CD14-positive monocyte (primary cell): ENCODE results near the gene OR2W3. TPM values are rescaled to one million over a fixed set of nuclear protein-coding genes. Genes with fewer than 3 reads are reported as not detected.

ENCODE experiments used
- DNase-seq, 3 donors: peaks; one replicate each; pipeline ENCODE4 v3.0.0-alpha.2; 2011 to 2022
- H2AFZ ChIP-seq: 2 replicates; pipeline ENCODE4 v1.6.0; 2012; ENCODE audit warnings: mild to moderate bottlenecking, low read depth, low read length, inconsistent platforms; ENCODE audit not compliant: insufficient read depth, poor library complexity, severe bottlenecking
- H3K27ac ChIP-seq, 2 donors: 1 replicate in 1 of 2; 2 replicates in 1 of 2; pipeline ENCODE4 v1.5.1; 2012 to 2013; ENCODE audit warnings: low read length in 2 of 2, control low read depth in 1 of 2, inconsistent platforms in 1 of 2, low read depth in 1 of 2, mild to moderate bottlenecking in 1 of 2
- H3K27me3 ChIP-seq, 2 donors: one replicate each; pipeline versions ENCODE4 v1.6.0 to v1.6.1; 2011 to 2013; ENCODE audit warnings: low read length in 2 of 2; ENCODE audit not compliant: control insufficient read depth in 2 of 2, insufficient read depth in 2 of 2
- H3K36me3 ChIP-seq, 2 donors: replicated peaks in 1 of 2; 1 replicate in 1 of 2; 2 replicates in 1 of 2; pipeline versions ENCODE4 v1.5.1 to v1.6.1; 2012 to 2013; ENCODE audit warnings: low read length in 2 of 2, control low read depth in 1 of 2, inconsistent platforms in 1 of 2, mild to moderate bottlenecking in 1 of 2; ENCODE audit not compliant: insufficient read depth in 2 of 2, control insufficient read depth in 1 of 2
- H3K4me1 ChIP-seq, 2 donors: 1 replicate in 1 of 2; 2 replicates in 1 of 2; pipeline versions ENCODE4 v1.5.1 to v1.6.1; 2012 to 2013; ENCODE audit warnings: low read length in 2 of 2, control low read depth in 1 of 2, inconsistent platforms in 1 of 2, mild to moderate bottlenecking in 1 of 2, moderate library complexity in 1 of 2; ENCODE audit not compliant: insufficient read depth in 2 of 2, control insufficient read depth in 1 of 2
- H3K4me2 ChIP-seq: replicated peaks from 2 replicates; pipeline ENCODE3; 2012; ENCODE audit warnings: low read length, moderate library complexity, mild to moderate bottlenecking; ENCODE audit not compliant: poor library complexity, severe bottlenecking; ENCODE audit errors: extremely low read depth
- H3K4me3 ChIP-seq, 3 experiments: fragments of 200-600 bp in 1 of 3; sonication (generic) in 1 of 3; replicated peaks in 1 of 3; 1 replicate in 2 of 3; 2 replicates in 1 of 3; pipeline ENCODE4 v1.5.1; 2011 to 2013; ENCODE audit warnings: low read length in 3 of 3, mild to moderate bottlenecking in 3 of 3, control low read depth in 2 of 3, low read depth in 2 of 3, inconsistent platforms in 1 of 3, moderate library complexity in 1 of 3
- H3K79me2 ChIP-seq: 2 replicates; pipeline ENCODE4 v1.6.0; 2012; ENCODE audit warnings: mild to moderate bottlenecking, control low read depth, inconsistent platforms, low read length, moderate library complexity; ENCODE audit not compliant: insufficient read depth
- H3K9ac ChIP-seq: 2 replicates; pipeline ENCODE4 v1.6.0; 2017; ENCODE audit warnings: low read length, mild to moderate bottlenecking; ENCODE audit not compliant: insufficient read depth, poor library complexity, severe bottlenecking
- H3K9me3 ChIP-seq, 2 donors: replicated peaks in 1 of 2; 1 replicate in 1 of 2; 2 replicates in 1 of 2; pipeline versions ENCODE4 v1.5.1 to v1.6.1; 2012 to 2013; ENCODE audit warnings: low read length in 2 of 2, control low read depth in 1 of 2; ENCODE audit not compliant: control insufficient read depth in 1 of 2, insufficient read depth in 1 of 2
- H4K20me1 ChIP-seq: 2 replicates; pipeline ENCODE4 v1.6.0; 2012; ENCODE audit warnings: mild to moderate bottlenecking, low read length, control low read depth, moderate library complexity; ENCODE audit not compliant: insufficient read depth
- H3K27ac Mint-ChIP-seq, 7 donors: one replicate each; pipeline ENCODE4 v1.8.0; 2020; ENCODE audit warnings: mild to moderate bottlenecking in 7 of 7, mixed read lengths in 7 of 7, moderate library complexity in 6 of 7, inconsistent platforms in 2 of 7
- H3K27me3 Mint-ChIP-seq, 3 donors: one replicate each; pipeline ENCODE4 v1.8.0; 2021 to 2022; ENCODE audit warnings: low read depth in 3 of 3, mild to moderate bottlenecking in 3 of 3, mixed read lengths in 3 of 3, moderate library complexity in 3 of 3, inconsistent platforms in 1 of 3
- H3K36me3 Mint-ChIP-seq, 2 donors: one replicate each; pipeline ENCODE4 v1.8.0; 2020; ENCODE audit warnings: mixed read lengths in 2 of 2, inconsistent platforms in 1 of 2, mild to moderate bottlenecking in 1 of 2
- H3K4me1 Mint-ChIP-seq: one replicate; pipeline ENCODE4 v1.8.0; 2020; ENCODE audit warnings: mild to moderate bottlenecking, mixed read lengths
- H3K4me3 Mint-ChIP-seq, 2 donors: one replicate each; pipeline ENCODE4 v1.8.0; 2020; ENCODE audit warnings: mild to moderate bottlenecking in 2 of 2, mixed read lengths in 2 of 2, moderate library complexity in 1 of 2
- H3K9me3 Mint-ChIP-seq, 7 donors: one replicate each; pipeline ENCODE4 v1.8.0; 2020 to 2022; ENCODE audit warnings: mixed read lengths in 7 of 7, mild to moderate bottlenecking in 6 of 7, moderate library complexity in 6 of 7, inconsistent platforms in 2 of 7
- CTCF ChIP-seq: fragments of 200-600 bp; IDR thresholded peaks from one replicate; pipeline ENCODE4 v1.8.0; 2022; ENCODE audit warnings: antibody characterized with exemption, mild to moderate bottlenecking
- WGBS: methylation state at CpG from one replicate; pipeline ENCODE4 v1.1.5; 2013; ENCODE audit warnings: missing lambda C conversion rate; ENCODE audit not compliant: insufficient coverage; 5-methylcytosine and 5-hydroxymethylcytosine counted together
- intact Hi-C, 2 donors: fragments of 100-400 bp; cut with micrococcal nuclease; formaldehyde crosslinking; loops; one replicate each; pipeline versions ENCODE4 v1.15.0 to v1.15.1; 2023
- polyA plus RNA-seq, 3 donors: library from polyadenylated mRNA; depleted of rRNA in 1 of 3; unstranded in 2 of 3; stranded (reverse) in 1 of 3; fragments of 300-500 nt in 2 of 3; fragments of >200 nt in 1 of 3; fragmentation: Illumina TruSeq in 2 of 3; gene quantifications; 1 replicate in 2 of 3; 2 replicates in 1 of 3; pipeline ENCODE4 v1.2.3, GENCODE V29; 2012 to 2021

Gene OR2W3
- polyA plus RNA-seq, 3 donors, result 0.09 to 0.31 TPM; not detected in 1

GRCh38 chr1:247914941-247915662 is 19.7 kb downstream of the OR2W3 start:
- peaks cover 0 to 3% (median 1%) of the 10 kb centered on the region in 7 donors for H3K9me3 Mint-ChIP-seq
- Histone ChIP-seq H3K9ac (no peak overlapping the region), H3K4me3 (no peak overlapping the region), H3K9me3 (no peaks in the 10 kb centered on the region), H3K27me3 (no peaks in the 10 kb centered on the region), H3K36me3 (no peaks in the 10 kb centered on the region), H4K20me1 (no peaks in the 10 kb centered on the region), H3K4me2 (no peak overlapping the region), H2AFZ (no peak overlapping the region), H3K79me2 (no peaks in the 10 kb centered on the region), H3K27ac (no peak overlapping the region), H3K4me1 (no peaks in the 10 kb centered on the region)
- no peak for TF ChIP-seq CTCF
- 63% methylated on average over 3 of the region's 4 CpGs for WGBS
- H3K27me3 Mint-ChIP-seq, result no peaks in the 10 kb centered on the region
- DNase-seq, result no peak
- no peaks in the 10 kb centered on the region for H3K4me1 Mint-ChIP-seq
- no peaks in the 10 kb centered on the region for H3K36me3 Mint-ChIP-seq
- no peak overlapping the region for H3K27ac Mint-ChIP-seq
- H3K4me3 Mint-ChIP-seq, result no peak overlapping the region
- intact Hi-C loops, result no loop called here

GRCh38 chr1:247919952-247920351 is 24.6 kb downstream of the OR2W3 start, which contains the start of gene OR2T8:
OR2T8 (plus strand) TSS chr1:247920252; CDS start chr1:247921018, 766 bp downstream.
- intact Hi-C loops, result no loop called here
- Histone ChIP-seq H3K27ac (no peak within 1 kb of the TSS), H2AFZ (no peak within 1 kb of the TSS), H4K20me1 (no peaks in the 10 kb centered on the region), H3K4me3 (no peak within 1 kb of the TSS), H3K4me2 (no peak within 1 kb of the TSS), H3K27me3 (no peaks in the 10 kb centered on the region), H3K9me3 (no peaks in the 10 kb centered on the region), H3K79me2 (no peaks in the 10 kb centered on the region), H3K4me1 (no peaks in the 10 kb centered on the region), H3K9ac (no peak within 1 kb of the TSS), H3K36me3 (no peaks in the 10 kb centered on the region)
- Mint-ChIP-seq H3K4me1 (no peaks in the 10 kb centered on the region), H3K27me3 (no peaks in the 10 kb centered on the region), H3K4me3 (no peak within 1 kb of the TSS), H3K36me3 (no peaks in the 10 kb centered on the region), H3K27ac (no peak within 1 kb of the TSS), H3K9me3 (no peaks in the 10 kb centered on the region)
- TF ChIP-seq CTCF, result no peak
- no CpG with 5 or more reads among the region's 2 CpGs for WGBS
- no peak for DNase-seq
